HG02973 (cell line): Measurements from ENCODE around the gene SHISA8.
"Not testable (repeated sequence)": the region's sequence is repeated elsewhere in the genome, so short reads cannot be mapped to it uniquely, and the experiment has no call there.

Source experiments
- ATAC-seq: cut with Tn5 transposase; IDR thresholded peaks from one replicate; pipeline ENCODE4 v1.9.1; 2021; ENCODE audit warnings: moderate library complexity; ENCODE audit not compliant: unreplicated experiment

The SHISA8 gene

GRCh38 chr22:41900652-41901312, 14.1 kb downstream of the SHISA8 start:
- no peak for ATAC-seq

- no peak for ATAC-seq
Measured at GRCh38 chr22:41899992-41900651, 14.8 kb downstream of the SHISA8 start.

DNA sequence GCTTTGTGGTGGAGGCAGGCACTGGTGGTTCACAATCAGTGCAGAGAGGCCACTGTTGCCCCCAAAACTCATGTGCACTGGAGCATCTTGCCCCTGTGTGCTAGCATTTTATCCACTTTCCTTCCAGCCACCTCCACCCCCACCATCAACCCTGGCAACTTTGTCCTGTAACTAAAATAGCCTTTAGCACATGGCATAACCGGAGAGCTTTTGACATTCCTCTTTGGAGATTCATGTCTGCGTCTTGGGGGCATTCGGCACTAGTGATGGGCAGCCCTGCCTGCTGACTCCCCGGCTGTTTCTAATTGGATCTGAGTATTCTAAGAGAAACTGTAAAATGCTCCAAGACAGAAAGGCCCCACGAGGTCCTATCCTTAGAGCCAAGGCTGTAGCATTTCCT, 15.8 kb downstream of the SHISA8 start:
- ATAC-seq: no peak

- no peak for ATAC-seq
Measured at GRCh38 chr22:41898645-41899044, 16.2 kb downstream of the SHISA8 start.

DNA sequence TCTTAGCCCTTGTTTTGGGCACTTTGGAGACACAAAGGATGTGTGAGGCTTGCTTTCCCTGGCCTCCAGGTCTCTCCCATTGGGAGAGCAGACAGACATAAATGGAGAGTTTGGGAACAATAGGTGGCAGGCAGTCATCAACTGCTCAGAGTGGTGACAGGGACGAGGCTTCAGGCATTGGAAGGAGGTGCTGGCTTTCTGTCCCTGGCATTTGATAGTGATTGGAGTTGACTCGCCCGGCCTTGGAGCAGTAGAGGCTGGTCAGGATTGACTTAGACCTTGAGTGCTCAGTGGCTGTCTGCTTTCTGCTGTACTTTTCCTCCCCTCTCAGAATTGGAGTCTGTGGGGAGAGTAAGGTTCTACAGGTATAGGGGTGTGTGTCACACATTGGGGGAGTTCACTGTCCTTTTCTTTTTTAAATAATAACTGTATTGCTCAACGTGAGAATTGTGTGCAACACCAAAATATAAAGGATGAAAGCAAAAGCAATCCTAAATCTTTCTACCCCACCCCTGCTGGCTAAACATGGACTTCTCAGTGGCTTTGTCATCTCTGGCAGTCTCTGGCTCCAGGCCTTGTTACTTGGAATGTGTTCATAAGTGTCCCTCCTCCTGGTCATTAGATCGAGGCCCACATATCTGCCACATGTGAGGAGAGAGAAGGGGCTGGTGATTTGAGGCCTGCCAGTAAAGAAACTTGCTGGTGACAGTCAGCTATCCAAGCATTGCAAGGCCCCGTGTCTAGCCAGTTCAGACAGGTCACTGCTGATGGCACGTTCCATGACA, 21.1 kb downstream of the SHISA8 start:
- ATAC-seq: no peak

GRCh38 chr22:41892721-41893120, 22.2 kb downstream of the SHISA8 start:
- ATAC-seq: no peak

- no peak for ATAC-seq
Measured at GRCh38 chr22:41891407-41891806, 23.5 kb downstream of the SHISA8 start.

DNA sequence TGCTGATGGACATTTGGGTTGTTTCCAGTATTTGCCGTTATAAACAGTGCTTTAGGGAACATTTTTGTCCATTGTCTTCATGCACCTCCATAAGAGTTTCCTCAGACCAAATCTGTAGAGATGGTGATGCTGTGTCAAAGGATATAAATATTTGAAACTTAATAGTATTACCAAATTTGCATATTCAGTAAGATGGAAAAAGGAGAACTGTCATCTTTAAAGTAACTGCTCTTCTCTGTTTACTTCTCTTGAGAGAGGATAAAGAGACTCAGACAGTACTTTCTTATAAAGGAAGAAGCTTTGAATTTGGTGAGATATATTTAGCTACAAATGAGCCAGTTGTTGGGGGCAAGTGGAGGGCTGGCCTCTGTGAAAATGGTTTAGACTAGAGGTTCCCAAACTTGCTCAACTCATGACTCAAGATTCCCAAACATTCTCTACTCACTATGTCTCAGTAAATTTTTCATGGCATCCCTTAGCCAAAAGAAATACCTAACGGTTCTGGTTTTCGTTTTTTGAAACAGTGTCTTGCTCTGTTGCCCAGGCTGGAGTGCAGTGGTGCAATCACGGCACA, 26.2 kb downstream of the SHISA8 start:
- no peak for ATAC-seq

DNA sequence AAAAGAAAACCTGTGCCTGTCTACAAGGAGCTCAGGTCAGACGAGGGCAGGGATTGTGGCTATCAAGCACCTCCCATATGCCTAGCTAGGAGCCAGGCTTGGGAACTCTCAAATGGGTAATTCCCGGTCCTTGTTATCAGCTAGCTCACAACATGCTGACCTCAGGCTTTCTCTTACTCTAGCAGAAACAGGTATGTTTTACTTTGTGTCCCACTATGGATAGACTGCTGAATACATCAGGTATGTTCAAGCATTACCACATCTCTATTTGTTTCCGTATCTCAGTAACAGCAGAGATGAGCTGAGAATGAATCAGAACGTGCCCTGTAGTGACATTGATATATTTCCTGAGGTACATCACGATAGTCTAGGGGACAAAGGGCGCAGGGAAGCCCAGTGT, 29.4 kb downstream of the SHISA8 start:
- ATAC-seq: no peak

DNA sequence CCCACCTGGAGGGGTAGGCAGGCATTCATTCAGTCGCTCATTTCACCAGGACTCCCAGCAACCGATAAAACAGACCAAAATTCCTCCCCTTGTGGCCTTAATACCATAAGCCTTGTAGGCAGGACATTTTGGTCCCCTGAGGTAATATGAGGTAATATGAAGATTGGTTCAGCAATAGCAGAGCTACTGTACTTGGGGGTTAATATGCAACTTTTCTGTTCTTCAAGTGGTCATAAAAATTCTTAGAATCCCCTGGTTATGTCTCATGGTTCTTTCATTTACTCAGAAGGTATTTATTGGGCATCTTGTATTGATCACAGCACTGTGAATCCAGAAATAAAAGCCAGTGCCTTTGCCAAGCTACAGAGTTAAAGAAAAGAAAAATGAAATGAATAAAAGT, 29.8 kb downstream of the SHISA8 start:
- ATAC-seq: no peak

DNA sequence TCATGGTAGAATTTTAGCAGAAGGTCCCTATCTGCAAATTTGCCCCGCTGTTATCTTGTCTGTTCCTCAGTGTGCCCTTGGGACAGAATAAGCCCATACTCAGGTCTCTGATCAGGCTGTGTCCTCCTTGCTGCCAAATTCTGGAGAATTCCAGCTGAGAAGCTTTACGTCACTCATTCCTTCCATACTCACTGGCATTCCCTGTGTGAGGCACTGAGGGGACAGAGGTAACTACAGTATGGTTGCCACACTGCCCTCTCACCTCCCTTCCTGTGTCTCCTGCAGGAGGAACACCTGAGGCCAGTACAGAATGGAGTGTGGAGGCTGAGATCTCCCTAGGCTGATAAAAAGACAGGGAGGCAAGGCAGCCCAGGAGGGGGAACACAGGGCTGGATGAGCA, 31.5 kb downstream of the SHISA8 start:
- no peak for ATAC-seq

GRCh38 chr22:41880653-41881052, 34.2 kb downstream of the SHISA8 start:
- no peak for ATAC-seq

DNA sequence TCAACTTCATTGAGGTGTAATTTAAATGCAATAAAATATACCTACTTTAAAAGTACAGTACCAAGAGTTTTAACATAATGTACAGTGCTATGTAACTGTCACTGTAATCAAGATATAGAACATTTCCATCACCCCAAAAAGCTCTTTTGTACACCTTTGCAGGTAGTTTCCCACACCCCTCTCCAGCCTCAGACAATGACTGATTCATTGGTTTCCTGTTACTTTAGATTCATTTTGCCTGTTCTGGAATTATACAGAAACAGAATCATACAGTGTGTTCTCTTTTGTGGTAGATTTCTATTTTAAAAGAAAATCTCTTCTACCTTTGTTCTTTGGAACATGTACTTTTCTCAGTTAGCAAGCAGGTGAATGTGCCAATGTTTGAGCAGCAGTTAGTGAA, 38.2 kb downstream of the SHISA8 start:
- ATAC-seq: no peak

- ATAC-seq: no peak
Measured at GRCh38 chr22:41876275-41876674, 38.6 kb downstream of the SHISA8 start.

- ATAC-seq: no peak
Measured at GRCh38 chr22:41875531-41876270, 39.2 kb downstream of the SHISA8 start.

DNA sequence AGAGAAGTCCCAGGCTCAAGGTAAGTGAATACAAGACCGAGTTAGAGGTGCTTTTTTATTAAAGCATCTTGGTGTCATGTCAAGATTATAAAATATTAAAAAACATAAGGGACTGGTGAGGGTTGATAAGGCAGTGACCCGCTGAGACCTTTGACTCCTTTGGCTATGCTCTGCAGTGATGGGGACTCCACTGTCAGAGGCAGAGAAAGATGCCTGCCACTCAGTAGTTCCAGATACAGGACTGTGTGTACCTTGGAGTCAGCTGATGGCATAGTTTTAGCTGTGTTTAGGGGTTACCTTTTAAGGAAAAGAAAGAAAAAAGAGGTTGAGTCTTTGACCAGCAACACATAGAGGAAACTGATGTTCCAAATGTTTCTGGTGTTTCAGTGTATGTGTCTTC, 40.8 kb downstream of the SHISA8 start:
- no peak for ATAC-seq

DNA sequence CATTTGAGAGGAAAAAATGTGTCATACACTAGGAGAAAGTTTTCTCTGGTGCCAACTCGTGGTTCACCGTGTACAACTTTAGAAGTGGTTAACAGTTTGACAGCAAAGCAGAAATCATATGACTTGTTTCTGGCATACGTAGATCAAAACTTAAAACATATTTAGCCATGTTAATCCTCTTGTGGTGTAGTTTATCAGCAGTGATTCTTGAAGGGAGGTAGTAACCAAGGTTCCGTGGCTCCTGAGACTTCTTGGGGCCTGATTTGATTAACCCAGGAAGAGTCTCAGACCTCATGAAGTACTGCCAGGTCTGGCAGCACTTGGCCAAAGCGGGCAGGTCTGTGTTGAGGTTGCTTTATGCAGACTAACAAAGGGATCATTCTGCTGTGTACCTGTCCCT, 41.5 kb downstream of the SHISA8 start:
- no peak for ATAC-seq

DNA sequence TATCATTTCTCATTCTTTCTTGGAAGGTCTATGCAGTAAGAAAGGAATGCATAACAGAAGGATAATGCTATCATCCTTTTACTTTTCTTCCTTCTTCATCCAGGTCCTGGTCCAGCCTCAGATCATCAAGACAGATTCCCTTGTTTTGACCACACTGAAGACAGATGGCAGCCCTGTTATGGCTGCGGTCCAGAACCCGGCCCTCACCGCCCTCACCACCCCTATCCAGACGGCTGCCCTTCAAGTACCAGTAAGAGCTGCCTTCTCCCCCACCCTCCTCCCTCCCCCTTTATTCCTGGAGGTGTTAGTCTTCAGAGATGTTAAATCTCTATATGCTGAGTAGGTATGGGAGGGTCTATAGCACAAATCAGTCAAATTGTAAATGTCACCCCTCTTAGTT, 44.1 kb downstream of the SHISA8 start:
- no peak for ATAC-seq

- ATAC-seq: not testable (repeated sequence)
Measured at GRCh38 chr22:41870081-41870480, 44.8 kb downstream of the SHISA8 start.

- no peak for ATAC-seq
Measured at GRCh38 chr22:41868556-41868955, 46.3 kb downstream of the SHISA8 start.

DNA sequence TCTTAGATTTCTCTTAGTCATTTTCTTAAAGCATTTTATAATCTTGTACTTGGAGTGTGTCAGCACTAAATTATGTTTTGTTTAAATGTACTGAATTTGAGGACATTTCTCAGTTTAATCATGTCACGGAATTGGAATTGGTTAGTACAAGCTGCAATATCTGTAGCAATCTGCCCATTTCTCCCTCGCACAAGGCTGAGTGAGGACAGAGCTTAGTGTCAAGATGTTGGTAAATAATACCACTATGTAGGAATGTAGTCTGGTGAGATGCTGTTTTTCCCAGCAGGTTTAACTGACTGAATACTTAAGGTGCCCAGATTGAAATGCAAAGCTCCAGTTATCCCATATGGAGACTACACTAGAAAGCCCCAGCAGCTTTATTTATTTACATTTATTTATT, 51.4 kb downstream of the SHISA8 start:
- ATAC-seq: no peak
